Breast epithelium (tissue), 4 donors: ENCODE measurements around the gene ADIG. TPM values are rescaled to one million over a fixed set of nuclear protein-coding genes. Genes with fewer than 3 reads are reported as not detected.

Source experiments
- DNase-seq, 2 donors: peaks; one replicate each; pipeline ENCODE4 v3.0.0-alpha.2; 2019; ENCODE audit warnings: low spot score in 2 of 2
- H3K27ac ChIP-seq, 2 donors: fragments of 200-600 bp; sonication (generic) in 1 of 2; one replicate each; pipeline ENCODE4 v1.5.1; 2016 to 2019; ENCODE audit warnings: mild to moderate bottlenecking in 1 of 2
- H3K27me3 ChIP-seq, 2 donors: fragments of 200-600 bp; sonication (generic) in 1 of 2; one replicate each; pipeline versions ENCODE4 v1.5.1 to v1.6.0; 2017 to 2019; ENCODE audit warnings: control low read depth in 1 of 2, mild to moderate bottlenecking in 1 of 2
- H3K36me3 ChIP-seq: fragments of 200-600 bp; one replicate; pipeline ENCODE4 v1.5.1; 2019
- H3K4me1 ChIP-seq, 2 donors: fragments of 200-600 bp; sonication (generic); one replicate each; pipeline ENCODE4 v1.5.1; 2016 to 2019; ENCODE audit warnings: control low read depth in 1 of 2
- H3K4me3 ChIP-seq, 3 donors: fragments of 200-600 bp; sonication (generic); 1 replicate in 2 of 3; 2 replicates in 1 of 3; pipeline ENCODE4 v1.5.1; 2016 to 2019; ENCODE audit warnings: mild to moderate bottlenecking in 3 of 3, moderate library complexity in 2 of 3
- H3K9me3 ChIP-seq, 2 donors: fragments of 200-600 bp; sonication (generic) in 1 of 2; one replicate each; pipeline ENCODE4 v1.5.1; 2016 to 2019; ENCODE audit warnings: control low read depth in 1 of 2
- CTCF ChIP-seq, 3 donors: fragments of 450-650 bp; IDR thresholded peaks; one replicate each; pipeline ENCODE4 v1.5.1; 2016 to 2017; ENCODE audit warnings: antibody characterized with exemption in 3 of 3, mild to moderate bottlenecking in 3 of 3, moderate library complexity in 3 of 3
- POLR2A ChIP-seq: fragments of 450-650 bp; IDR thresholded peaks from one replicate; pipeline ENCODE4 v1.6.1; 2016; ENCODE audit warnings: antibody characterized with exemption, mild to moderate bottlenecking, moderate library complexity
- POLR2AphosphoS5 ChIP-seq, 3 donors: sonication (generic); formaldehyde crosslinking; IDR thresholded peaks; one replicate each; pipeline ENCODE4 v1.6.1; 2017; ENCODE audit warnings: antibody characterized with exemption in 3 of 3
- intact Hi-C: fragments of 100-400 bp; cut with DNase I; formaldehyde crosslinking; loops from one replicate; pipeline ENCODE4 v1.15.1; 2023; ENCODE audit warnings: low total_unique reads
- total RNA-seq, 3 donors: library from RNA; depleted of rRNA; stranded (reverse); fragments of >200 nt; gene quantifications; one replicate each; pipeline ENCODE4 v1.1.0, GENCODE V29; 2016

Gene ADIG
- total RNA-seq, 3 donors from 2014 or later = not detected

DNA sequence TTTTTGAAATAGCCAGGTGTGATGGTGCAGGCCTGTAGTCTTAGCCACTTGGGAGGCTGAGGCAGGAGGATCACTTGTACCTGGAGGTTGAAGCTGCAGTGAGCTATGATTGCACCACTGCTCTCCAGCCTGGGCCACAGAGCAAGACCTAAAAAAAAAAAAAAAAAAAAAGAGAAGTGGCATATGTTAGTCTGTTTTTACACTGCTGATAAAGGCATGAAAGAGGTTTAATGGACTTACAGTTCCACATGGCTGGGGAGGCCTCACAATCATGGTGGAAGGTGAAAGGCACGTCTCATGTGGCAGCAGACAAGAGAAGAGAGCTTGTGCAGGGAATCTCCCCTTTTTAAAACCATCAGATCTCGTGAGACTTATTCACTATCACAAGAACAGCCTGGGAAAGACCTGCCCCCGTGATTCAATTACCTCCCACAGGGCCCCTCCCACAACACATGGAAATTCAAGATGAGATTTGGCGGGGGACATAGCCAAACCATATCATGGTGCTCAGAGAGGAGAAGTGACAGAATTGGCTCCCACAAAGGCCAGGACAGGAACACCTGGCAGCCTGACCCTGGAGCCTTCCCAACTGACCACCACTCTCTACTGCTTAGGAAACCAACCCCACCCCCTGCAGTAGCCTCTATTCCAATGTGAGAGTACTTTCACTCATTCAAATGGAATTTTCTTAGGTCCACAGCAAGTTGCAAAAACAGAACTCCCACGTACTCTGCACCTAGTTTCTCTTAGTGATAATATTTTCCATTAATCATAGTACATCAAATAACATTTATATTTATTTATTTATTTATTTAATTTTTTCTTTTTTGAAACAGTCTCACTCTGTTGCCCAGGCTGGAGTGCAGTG, 50.4 kb downstream of the ADIG start:
- intact Hi-C loops = no loop called here
- DNase-seq = no peak
- Histone ChIP-seq H3K4me3 (no peak overlapping the region), H3K4me1 (no peaks in the 10 kb centered on the region), H3K36me3 (no peaks in the 10 kb centered on the region), H3K27me3 (no peaks in the 10 kb centered on the region), H3K27ac (no peak overlapping the region), H3K9me3 (no peaks in the 10 kb centered on the region)
- TF ChIP-seq POLR2A = no peak

DNA sequence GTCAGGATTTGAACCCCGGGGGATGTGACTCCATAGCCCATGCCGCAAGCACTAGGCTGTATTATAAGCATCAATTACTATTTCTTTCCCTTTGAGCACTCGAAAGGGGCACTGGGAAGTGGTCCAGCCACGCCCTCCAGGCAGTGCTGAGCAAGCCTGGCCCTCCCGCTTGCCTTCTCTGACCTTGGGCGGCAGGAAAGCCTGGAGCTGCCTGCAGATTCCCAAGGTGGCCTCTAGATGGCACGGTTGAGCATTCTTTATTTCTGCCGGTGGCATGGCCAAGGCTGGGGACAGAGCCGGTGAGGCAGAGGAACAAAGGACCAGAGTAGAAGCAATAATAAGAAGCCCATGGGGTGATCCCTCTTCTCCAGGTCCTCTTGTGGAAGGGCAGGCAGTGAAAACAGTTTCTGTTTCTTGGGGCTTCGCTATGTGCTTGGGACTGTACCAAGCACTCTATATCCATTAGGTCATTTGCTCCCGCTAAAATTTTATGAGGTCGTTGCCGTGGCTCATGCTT, 52.6 kb downstream of the ADIG start:
- Histone ChIP-seq H3K27me3 (no peaks in the 10 kb centered on the region), H3K9me3 (no peaks in the 10 kb centered on the region), H3K27ac (no peak overlapping the region), H3K36me3 (no peaks in the 10 kb centered on the region), H3K4me3 (no peak overlapping the region), H3K4me1 (no peaks in the 10 kb centered on the region)
- no peak for DNase-seq
- TF ChIP-seq CTCF (IDR thresholded peaks at IDR 0.05) = peak; percentile 57 to 62 (median 61)
- TF ChIP-seq POLR2AphosphoS5 (IDR thresholded peaks at IDR 0.05) = no peak
- intact Hi-C loops = no loop called here

- Histone ChIP-seq H3K27me3 (no peaks in the 10 kb centered on the region), H3K9me3 (no peaks in the 10 kb centered on the region), H3K36me3 (no peaks in the 10 kb centered on the region), H3K4me3 (no peak overlapping the region), H3K27ac (no peak overlapping the region), H3K4me1 (no peaks in the 10 kb centered on the region)
- no peak for TF ChIP-seq POLR2AphosphoS5 (IDR thresholded peaks at IDR 0.05)
- TF ChIP-seq POLR2A = no peak
- TF ChIP-seq CTCF (IDR thresholded peaks at IDR 0.05) = no peak
- intact Hi-C loops = no loop called here
- DNase-seq = no peak
Measured at GRCh38 chr20:38635721-38636288, 54.8 kb downstream of the ADIG start.

Other genes starting within 250 kb of the ADIG start
- 10 to 100 TPM in 1 of 3 donors, 1 to 10 TPM in 1, under 1 TPM in 1; 0.73 to 15.0 (median 3.9) TPM for gene LBP, start 234.7 kb upstream of the ADIG start, total RNA-seq
- 10 to 100 TPM; 14.2 to 25.2 (median 24.6) TPM for gene SNHG17, start 145.9 kb upstream of the ADIG start, total RNA-seq
- gene RALGAPB, start 108.4 kb upstream of the ADIG start, total RNA-seq = 10 to 100 TPM; 32.8 to 73.6 (median 58.0) TPM
- gene ARHGAP40, start 20.6 kb downstream of the ADIG start, total RNA-seq = 10 to 100 TPM in 2 of 3 donors, not detected in 1; 33.8 to 35.9 TPM
- not detected for gene SLC32A1, start 143.3 kb downstream of the ADIG start, total RNA-seq
- 10 to 100 TPM in 2 of 3 donors, 1 to 10 TPM in 1; 8.5 to 15.4 (median 13.0) TPM for gene ACTR5, start 167.3 kb downstream of the ADIG start, total RNA-seq
- 10 to 100 TPM in 1 of 3 donors, 1 to 10 TPM in 2; 3.7 to 10.8 (median 8.2) TPM for gene PPP1R16B, start 224.5 kb downstream of the ADIG start, total RNA-seq